Caco-2 (cell line): ENCODE data around the gene MEG3. TPM values are rescaled to one million over a fixed set of nuclear protein-coding genes. Genes with fewer than 3 reads are reported as not detected.

Experiments used
- BruUV-seq: library from RNA; stranded (reverse); fragments of 400-500 nt; replicated peaks from 2 replicates; lab custom pipeline; 2021; lab: Mats Ljungman, UMichigan
- CTCF ChIA-PET: fragments of 300-600 bp; sonication (Branson Sonifier 250); formaldehyde crosslinking; loops from one replicate; lab custom pipeline; 2022; ENCODE audit warnings: antibody characterized with exemption; lab: Charles Lee
- POLR2A ChIA-PET: fragments of 300-600 bp; sonication (Branson Sonifier 250); formaldehyde crosslinking; loops from one replicate; lab custom pipeline; 2022; ENCODE audit warnings: antibody characterized with exemption; lab: Charles Lee
- DNase-seq, 2 experiments: peaks; one replicate each; pipeline versions ENCODE4 v3.0.0 to v3.0.0-alpha.2; 2020 to 2022
- H3K27me3 ChIP-seq: replicated peaks from 2 replicates; pipeline ENCODE4 v1.6.0; 2011; ENCODE audit warnings: low read length; ENCODE audit not compliant: control insufficient read depth, insufficient read depth
- H3K36me3 ChIP-seq: 2 replicates; pipeline ENCODE4 v1.5.1; 2011; ENCODE audit warnings: low read length; ENCODE audit not compliant: control insufficient read depth, insufficient read depth
- H3K4me1 ChIP-seq: fragments of 250-450 bp; sonication (Bioruptor Pico); 2 replicates; pipeline ENCODE4 v1.5.1; 2020; ENCODE audit warnings: mild to moderate bottlenecking
- H3K4me3 ChIP-seq: 2 replicates; pipeline ENCODE4 v1.5.1; 2011; ENCODE audit warnings: low read depth, mild to moderate bottlenecking, control low read depth, low read length
- H3K9me3 ChIP-seq: fragments of 250-450 bp; sonication (Bioruptor Pico); 2 replicates; pipeline ENCODE4 v1.5.1; 2020; ENCODE audit warnings: mild to moderate bottlenecking, moderate library complexity
- H3K27ac Mint-ChIP-seq: one replicate; pipeline ENCODE4 v1.8.0; 2022; ENCODE audit warnings: mixed read lengths; ENCODE audit not compliant: unreplicated experiment
- H3K27me3 Mint-ChIP-seq: one replicate; pipeline ENCODE4 v1.8.0; 2022; ENCODE audit warnings: mixed read lengths; ENCODE audit not compliant: insufficient read depth, unreplicated experiment
- H3K36me3 Mint-ChIP-seq: one replicate; pipeline ENCODE4 v1.8.0; 2022; ENCODE audit warnings: mild to moderate bottlenecking, mixed read lengths; ENCODE audit not compliant: insufficient read depth, unreplicated experiment
- H3K4me1 Mint-ChIP-seq: one replicate; pipeline ENCODE4 v1.8.0; 2022; ENCODE audit warnings: low read depth, mixed read lengths; ENCODE audit not compliant: unreplicated experiment
- H3K4me3 Mint-ChIP-seq: one replicate; pipeline ENCODE4 v1.8.0; 2022; ENCODE audit warnings: mild to moderate bottlenecking, moderate library complexity, mixed read lengths; ENCODE audit not compliant: unreplicated experiment
- H3K9me3 Mint-ChIP-seq: one replicate; pipeline ENCODE4 v1.8.0; 2022; ENCODE audit warnings: mixed read lengths; ENCODE audit not compliant: unreplicated experiment
- intact Hi-C: fragments of 100-400 bp; cut with micrococcal nuclease; formaldehyde crosslinking; loops from one replicate; pipeline ENCODE4 v1.10.0; 2022; ENCODE audit not compliant: unreplicated experiment
- total RNA-seq: library from RNA; stranded (reverse); gene quantifications from 2 replicates; pipeline ENCODE4 v1.2.3, GENCODE V29; 2022
- TF ChIP-seq, protein P1 (sequence below), 2 experiments: fragments of 200-600 bp in 1 of 2; IDR thresholded peaks; 1 replicate in 1 of 2; 2 replicates in 1 of 2; pipeline versions ENCODE4 v1.5.1 to v1.8.0; 2011 to 2022; ENCODE audit warnings: antibody characterized with exemption in 1 of 2, control low read depth in 1 of 2, inconsistent platforms in 1 of 2, low read depth in 1 of 2, low read length in 1 of 2, mild to moderate bottlenecking in 1 of 2, moderate library complexity in 1 of 2; ENCODE audit not compliant: insufficient read depth in 1 of 2, severe bottlenecking in 1 of 2, unreplicated experiment in 1 of 2

The MEG3 gene
- total RNA-seq, 1 experiment from 2014 or later, result not detected

DNA sequence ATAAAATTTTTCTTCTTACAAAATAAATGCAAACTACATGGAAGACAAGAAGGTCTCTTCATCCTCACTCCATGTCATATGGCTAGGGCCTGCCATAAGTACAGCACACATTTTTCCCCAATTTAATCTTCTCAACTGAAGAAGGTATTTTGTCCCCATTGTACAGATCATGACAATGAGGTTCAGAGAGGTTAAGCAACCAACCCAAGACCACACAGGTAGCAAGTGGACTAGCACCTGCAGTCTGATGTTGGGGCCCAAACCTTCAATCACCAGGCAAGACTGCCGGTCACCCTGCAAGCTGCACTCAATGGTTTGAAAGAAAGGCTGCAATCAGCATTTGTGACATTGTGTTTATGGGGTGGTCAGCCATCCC is 6.5 kb upstream of the MEG3 start:
- Histone ChIP-seq H3K9me3 (no peaks in the 10 kb centered on the region), H3K4me1 (peaks cover 24% of the 10 kb centered on the region), H3K4me3 (no peak overlapping the region), H3K27me3 (no peaks in the 10 kb centered on the region), H3K36me3 (no peaks in the 10 kb centered on the region)
- BruUV-seq, result no TSS peak
- no peak for DNase-seq
- H3K4me3 Mint-ChIP-seq, result no peak overlapping the region
- POLR2A ChIA-PET, result no interaction called here
- no peaks in the 10 kb centered on the region for H3K9me3 Mint-ChIP-seq
- TF ChIP-seq, protein P1, sequence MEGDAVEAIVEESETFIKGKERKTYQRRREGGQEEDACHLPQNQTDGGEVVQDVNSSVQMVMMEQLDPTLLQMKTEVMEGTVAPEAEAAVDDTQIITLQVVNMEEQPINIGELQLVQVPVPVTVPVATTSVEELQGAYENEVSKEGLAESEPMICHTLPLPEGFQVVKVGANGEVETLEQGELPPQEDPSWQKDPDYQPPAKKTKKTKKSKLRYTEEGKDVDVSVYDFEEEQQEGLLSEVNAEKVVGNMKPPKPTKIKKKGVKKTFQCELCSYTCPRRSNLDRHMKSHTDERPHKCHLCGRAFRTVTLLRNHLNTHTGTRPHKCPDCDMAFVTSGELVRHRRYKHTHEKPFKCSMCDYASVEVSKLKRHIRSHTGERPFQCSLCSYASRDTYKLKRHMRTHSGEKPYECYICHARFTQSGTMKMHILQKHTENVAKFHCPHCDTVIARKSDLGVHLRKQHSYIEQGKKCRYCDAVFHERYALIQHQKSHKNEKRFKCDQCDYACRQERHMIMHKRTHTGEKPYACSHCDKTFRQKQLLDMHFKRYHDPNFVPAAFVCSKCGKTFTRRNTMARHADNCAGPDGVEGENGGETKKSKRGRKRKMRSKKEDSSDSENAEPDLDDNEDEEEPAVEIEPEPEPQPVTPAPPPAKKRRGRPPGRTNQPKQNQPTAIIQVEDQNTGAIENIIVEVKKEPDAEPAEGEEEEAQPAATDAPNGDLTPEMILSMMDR (IDR thresholded peaks at IDR 0.05; ENCODE audit: insufficient read depth in 1 of 2, low read depth in 1 of 2, low read length in 1 of 2, severe bottlenecking in 1 of 2, unreplicated experiment in 1 of 2), result no peak
- no peaks in the 10 kb centered on the region for H3K27me3 Mint-ChIP-seq
- intact Hi-C loops, result no loop called here
- CTCF ChIA-PET, result no interaction called here
- H3K27ac Mint-ChIP-seq, result peak overlapping the region; percentile 35
- H3K36me3 Mint-ChIP-seq, result peaks cover 6% of the 10 kb centered on the region
- peaks cover 18% of the 10 kb centered on the region for H3K4me1 Mint-ChIP-seq

GRCh38 chr14:100819829-100820475 is 6.0 kb upstream of the MEG3 start:
- Histone ChIP-seq H3K9me3 (no peaks in the 10 kb centered on the region), H3K4me1 (peaks cover 24% of the 10 kb centered on the region), H3K36me3 (no peaks in the 10 kb centered on the region), H3K27me3 (no peaks in the 10 kb centered on the region), H3K4me3 (no peak overlapping the region)
- Mint-ChIP-seq H3K4me3 (peak overlapping the region; percentile 22), H3K4me1 (peaks cover 18% of the 10 kb centered on the region), H3K27me3 (no peaks in the 10 kb centered on the region), H3K9me3 (no peaks in the 10 kb centered on the region), H3K36me3 (peaks cover 6% of the 10 kb centered on the region), H3K27ac (peak overlapping the region; percentile 35)
- ChIA-PET POLR2A (no interaction called here), CTCF (no interaction called here)
- no peak for DNase-seq
- intact Hi-C loops, result no loop called here
- TF ChIP-seq, protein P1 (IDR thresholded peaks at IDR 0.05; ENCODE audit: insufficient read depth in 1 of 2, low read depth in 1 of 2, low read length in 1 of 2, severe bottlenecking in 1 of 2, unreplicated experiment in 1 of 2), result no peak
- BruUV-seq, result no TSS peak

- H3K36me3 ChIP-seq, result no peaks in the 10 kb centered on the region
- no peak overlapping the region for H3K4me3 ChIP-seq
- peaks cover 3% of the 10 kb centered on the region; the same call in 1 of the 2 replicates for H3K9me3 ChIP-seq
- ChIA-PET CTCF (no interaction called here), POLR2A (no interaction called here)
- Mint-ChIP-seq H3K36me3 (peaks cover 6% of the 10 kb centered on the region), H3K4me1 (peaks cover 18% of the 10 kb centered on the region), H3K4me3 (no peak overlapping the region), H3K27ac (no peak overlapping the region), H3K27me3 (no peaks in the 10 kb centered on the region), H3K9me3 (no peaks in the 10 kb centered on the region)
- no TSS peak for BruUV-seq
- TF ChIP-seq, protein P1 (IDR thresholded peaks at IDR 0.05; ENCODE audit: insufficient read depth in 1 of 2, low read depth in 1 of 2, low read length in 1 of 2, severe bottlenecking in 1 of 2, unreplicated experiment in 1 of 2), result no peak
- peak; percentile 52 to 64 for DNase-seq
- intact Hi-C loops, result no loop called here
- H3K4me1 ChIP-seq, result peaks cover 18% of the 10 kb centered on the region
- H3K27me3 ChIP-seq, result no peaks in the 10 kb centered on the region
These were observed 5.0 kb upstream of the MEG3 start for GRCh38 chr14:100820957-100821356.
